ENCODE results near the gene CEP131. TPM values are rescaled to one million over a fixed set of nuclear protein-coding genes. Genes with fewer than 3 reads are reported as not detected.
A peak's percentile ranks its signal among the peaks of the same experiment; 100 is the strongest.

CEP131 gene
- total and polyA plus RNA-seq, 5 donors from 2014 or later: 1.4 to 9.9 (median 2.0) TPM

DNA sequence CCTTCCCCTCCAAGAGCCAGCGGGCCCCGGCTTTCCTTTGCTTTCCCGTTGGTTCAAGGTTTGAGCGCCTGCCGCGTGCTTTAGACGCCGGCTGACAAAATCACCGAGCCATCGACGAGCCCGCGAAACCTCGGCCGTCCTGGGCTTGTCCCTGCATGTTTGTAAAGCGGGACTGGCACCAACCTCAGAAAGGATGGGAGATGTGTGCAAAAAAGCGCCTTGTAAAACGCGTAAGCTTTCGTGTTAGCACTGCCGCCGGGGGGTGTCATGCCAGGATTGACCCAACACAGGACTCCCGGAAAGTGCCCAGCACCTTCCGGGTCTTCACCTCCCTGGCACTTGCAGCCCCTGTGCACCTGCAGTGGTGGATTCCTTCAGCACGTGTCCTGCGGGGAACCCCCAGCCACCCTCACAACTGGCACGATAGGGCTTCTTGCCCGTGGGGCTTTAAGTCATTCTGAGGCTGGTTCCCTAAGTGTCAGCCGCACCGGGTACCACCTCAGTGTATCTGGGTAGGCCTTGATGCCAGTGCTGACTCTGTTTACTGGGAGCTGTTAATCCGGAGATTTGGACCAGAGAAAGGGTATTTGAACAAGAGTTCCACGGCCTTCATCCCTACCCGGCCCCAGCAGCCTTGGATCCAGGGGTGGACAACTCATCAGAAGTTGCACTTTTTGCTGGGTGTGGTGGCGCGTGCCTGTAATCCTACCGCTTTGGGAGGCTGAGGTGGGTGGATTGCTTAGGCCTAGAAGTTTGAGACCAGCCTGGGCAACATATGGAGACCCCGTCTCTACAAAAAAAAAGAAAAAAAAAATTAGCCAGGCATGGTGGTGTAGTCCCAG is 17.2 kb upstream of the CEP131 start:
- H3K4me1 ChIP-seq (ENCODE audit: control insufficient read depth, insufficient read depth, low read length, poor library complexity, severe bottlenecking): peaks cover 33% of the 10 kb centered on the region
- ATAC-seq (ENCODE audit: low read depth in 2 of 2): no peak
- H3K4me1 Mint-ChIP-seq: peaks cover 5 to 40% (median 23%) of the 10 kb centered on the region in 4 donors

DNA sequence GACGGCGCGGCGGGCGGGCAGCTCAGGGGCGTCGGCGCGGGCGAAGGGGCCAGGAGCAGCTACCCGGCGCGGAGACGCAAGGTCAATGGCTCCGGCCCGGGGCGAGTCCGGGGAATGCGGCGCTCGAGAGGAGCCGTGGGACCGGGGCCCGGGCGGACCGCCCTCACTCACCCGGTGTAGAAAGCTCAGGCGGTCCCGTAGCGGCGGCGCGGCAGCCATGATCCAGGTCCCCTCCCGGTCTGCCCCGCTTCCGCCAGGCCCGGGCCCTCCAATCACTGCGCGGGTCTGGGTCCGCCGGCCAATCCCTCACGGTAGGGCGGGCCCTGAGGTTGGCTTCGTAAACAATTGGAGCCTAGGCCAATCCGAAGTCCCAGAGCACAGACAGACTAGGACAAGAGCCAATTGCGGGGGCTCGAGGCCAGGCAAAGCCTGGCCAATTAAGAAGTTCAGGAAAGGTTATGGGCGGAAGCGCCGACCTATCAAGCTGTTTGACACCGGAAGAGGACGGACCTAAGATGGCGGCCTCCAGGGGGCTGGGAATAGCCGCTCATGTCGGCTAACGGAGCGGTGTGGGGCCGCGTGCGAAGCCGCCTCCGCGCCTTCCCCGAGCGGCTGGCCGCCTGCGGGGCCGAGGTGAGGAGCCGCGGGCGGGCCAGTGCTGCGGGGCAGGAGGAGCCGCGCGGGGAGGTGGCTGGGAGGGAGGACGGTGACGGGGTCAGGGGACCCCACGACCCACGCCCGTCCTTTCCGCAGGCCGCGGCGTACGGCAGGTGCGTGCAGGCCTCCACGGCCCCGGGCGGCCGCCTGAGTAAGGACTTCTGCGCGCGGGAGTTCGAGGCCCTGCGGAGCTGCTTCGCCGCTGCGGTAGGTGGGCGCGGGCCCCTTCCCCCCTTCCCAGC is 16.3 kb upstream of the CEP131 start, which contains the start of the genes NDUFAF8 and TEPSIN:
Gene NDUFAF8 (plus strand): TSS at position 504 of the 899 bp plus-strand sequence. CDS start 46 bp downstream, at position 550.
Gene TEPSIN (minus strand): TSS at position 241 of the 899 bp plus-strand sequence. CDS start 22 bp downstream, at position 219.
- H3K36me3 Mint-ChIP-seq: peaks cover 10% of the 10 kb centered on the region
- peaks cover 5 to 46% (median 28%) of the 10 kb centered on the region in 4 donors for H3K4me1 Mint-ChIP-seq
- H3K36me3 ChIP-seq (ENCODE audit: control insufficient read depth, insufficient read depth, low read length): no peaks in the 10 kb centered on the region
- no peaks in the 10 kb centered on the region for H3K9me3 ChIP-seq (ENCODE audit: control insufficient read depth in 2 of 2, low read length in 2 of 2)
- H3K4me3 ChIP-seq (ENCODE audit: low read depth, low read length): peak within 1 kb of the TSS; percentile 76
- H3K27me3 Mint-ChIP-seq: no peaks in the 10 kb centered on the region
- ATAC-seq (ENCODE audit: low read depth in 2 of 2) (peak; percentile 97), DNase-seq (peak; percentile 93 to 99 (median 97))
- H3K27ac Mint-ChIP-seq: peak within 1 kb of the TSS; percentile 82 to 96 (median 87)
- peaks cover 33% of the 10 kb centered on the region for H3K4me1 ChIP-seq (ENCODE audit: control insufficient read depth, insufficient read depth, low read length, poor library complexity, severe bottlenecking)
- no peaks in the 10 kb centered on the region for H3K9me3 Mint-ChIP-seq
- H3K27ac ChIP-seq (ENCODE audit: insufficient read depth, low read length, poor library complexity, severe bottlenecking): peak within 1 kb of the TSS; percentile 75
- H3K4me3 Mint-ChIP-seq: peak within 1 kb of the TSS; percentile 94 to 100 (median 98)
- H3K27me3 ChIP-seq (ENCODE audit: control insufficient read depth, insufficient read depth, low read length): no peaks in the 10 kb centered on the region

More for the DNA sequence above, 17.2 kb upstream of the CEP131 start:
- Histone ChIP-seq H3K36me3 (ENCODE audit: control insufficient read depth, insufficient read depth, low read length) (no peaks in the 10 kb centered on the region), H3K4me3 (ENCODE audit: low read depth, low read length) (peak overlapping the region; percentile 65), H3K9me3 (ENCODE audit: control insufficient read depth in 2 of 2, low read length in 2 of 2) (no peaks in the 10 kb centered on the region), H3K27me3 (ENCODE audit: control insufficient read depth, insufficient read depth, low read length) (no peaks in the 10 kb centered on the region), H3K27ac (ENCODE audit: insufficient read depth, low read length, poor library complexity, severe bottlenecking) (peak overlapping the region; percentile 75)
- Mint-ChIP-seq H3K27me3 (no peaks in the 10 kb centered on the region), H3K9me3 (no peaks in the 10 kb centered on the region), H3K27ac (peak overlapping the region; percentile 71 to 95 (median 86)), H3K36me3 (peaks cover 6% of the 10 kb centered on the region), H3K4me3 (peak overlapping the region; percentile 92 to 99 (median 94))
- DNase-seq: peak in 2 of 3 donors; percentile 19 to 62

DNA sequence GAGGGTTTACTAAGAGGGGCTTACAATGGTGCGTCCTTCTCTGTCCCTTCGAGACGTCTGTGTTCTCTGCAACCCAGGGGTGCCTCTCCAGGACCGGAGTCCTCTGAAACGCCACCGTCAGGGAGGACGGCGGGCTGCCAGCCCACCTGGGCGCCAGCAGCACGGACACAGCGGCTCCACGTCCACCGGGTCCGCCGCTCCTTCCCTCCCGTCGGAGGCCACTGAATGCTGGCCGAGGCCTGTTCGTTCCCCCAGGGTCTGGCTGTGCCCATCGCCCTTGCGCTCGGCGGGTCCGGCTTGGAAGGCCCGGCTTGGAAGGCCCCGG is 15.7 kb upstream of the CEP131 start:
- Histone ChIP-seq H3K36me3 (ENCODE audit: control insufficient read depth, insufficient read depth, low read length) (no peaks in the 10 kb centered on the region), H3K27ac (ENCODE audit: insufficient read depth, low read length, poor library complexity, severe bottlenecking) (peak overlapping the region; percentile 66), H3K4me1 (ENCODE audit: control insufficient read depth, insufficient read depth, low read length, poor library complexity, severe bottlenecking) (peaks cover 33% of the 10 kb centered on the region), H3K4me3 (ENCODE audit: low read depth, low read length) (peak overlapping the region; percentile 76), H3K9me3 (ENCODE audit: control insufficient read depth in 2 of 2, low read length in 2 of 2) (no peaks in the 10 kb centered on the region), H3K27me3 (ENCODE audit: control insufficient read depth, insufficient read depth, low read length) (no peaks in the 10 kb centered on the region)
- no peak for DNase-seq
- peak overlapping the region; percentile 87 to 99 (median 95) for H3K4me3 Mint-ChIP-seq
- H3K27me3 Mint-ChIP-seq: no peaks in the 10 kb centered on the region
- peaks cover 5 to 46% (median 28%) of the 10 kb centered on the region in 4 donors for H3K4me1 Mint-ChIP-seq
- no peak for ATAC-seq (ENCODE audit: low read depth in 2 of 2)
- H3K27ac Mint-ChIP-seq: no peak overlapping the region
- no peaks in the 10 kb centered on the region for H3K9me3 Mint-ChIP-seq
- peaks cover 10% of the 10 kb centered on the region for H3K36me3 Mint-ChIP-seq

DNA sequence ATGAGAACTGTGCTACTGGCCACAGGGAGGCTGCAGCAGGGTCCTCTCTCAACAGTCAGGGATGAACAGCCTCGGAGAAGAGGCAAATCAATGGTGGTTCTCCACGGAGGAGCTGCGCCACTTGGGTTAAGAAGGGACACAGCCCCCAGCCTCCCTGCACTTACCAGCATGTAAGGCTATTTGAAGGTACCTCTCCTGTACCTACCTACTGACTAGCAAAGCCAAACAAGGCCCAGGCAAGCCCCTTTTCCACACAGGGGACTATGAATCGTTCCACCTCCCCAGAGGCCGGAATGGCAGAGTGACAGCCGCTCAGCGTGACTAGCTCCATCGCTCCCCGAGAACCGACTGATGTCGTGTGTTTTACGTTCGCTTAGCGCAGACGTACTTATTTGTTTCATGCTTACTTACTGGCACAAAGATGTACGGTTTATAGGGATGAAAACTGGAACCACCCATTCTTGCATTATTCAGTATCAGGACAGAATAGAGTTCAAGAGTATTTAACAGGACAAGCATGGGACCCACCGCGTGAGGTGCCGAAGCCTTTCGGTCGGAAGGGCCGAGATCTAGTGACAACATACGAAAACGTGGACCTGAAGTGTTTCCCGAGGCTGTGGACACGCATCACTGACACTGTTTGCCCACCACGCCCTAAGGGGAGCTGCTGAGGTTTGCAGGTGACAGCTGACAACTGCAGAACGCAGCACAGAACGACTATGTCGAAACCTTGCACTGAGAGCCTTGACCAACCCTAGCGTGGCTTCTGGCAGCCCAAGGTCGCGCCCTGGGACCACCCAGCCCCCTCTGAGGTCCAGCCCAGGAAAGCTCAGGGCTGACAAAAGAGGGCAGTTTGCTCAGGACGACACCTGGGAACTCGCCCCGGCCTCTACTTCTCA is 15.1 kb upstream of the CEP131 start:
- Mint-ChIP-seq H3K27ac (peak overlapping the region; percentile 43 to 82 (median 75)), H3K36me3 (peaks cover 10% of the 10 kb centered on the region), H3K9me3 (no peaks in the 10 kb centered on the region), H3K4me1 (peaks cover 5 to 46% (median 28%) of the 10 kb centered on the region in 4 donors), H3K4me3 (peak overlapping the region; percentile 87 to 99 (median 95)), H3K27me3 (no peaks in the 10 kb centered on the region)
- peak overlapping the region; percentile 76 for H3K4me3 ChIP-seq (ENCODE audit: low read depth, low read length)
- no peak for ATAC-seq (ENCODE audit: low read depth in 2 of 2)
- peaks cover 33% of the 10 kb centered on the region for H3K4me1 ChIP-seq (ENCODE audit: control insufficient read depth, insufficient read depth, low read length, poor library complexity, severe bottlenecking)
- DNase-seq: peak in 1 of 3 donors; percentile 21
- H3K27me3 ChIP-seq (ENCODE audit: control insufficient read depth, insufficient read depth, low read length): no peaks in the 10 kb centered on the region
- H3K36me3 ChIP-seq (ENCODE audit: control insufficient read depth, insufficient read depth, low read length): no peaks in the 10 kb centered on the region
- H3K27ac ChIP-seq (ENCODE audit: insufficient read depth, low read length, poor library complexity, severe bottlenecking): peak overlapping the region; percentile 66
- no peaks in the 10 kb centered on the region for H3K9me3 ChIP-seq (ENCODE audit: control insufficient read depth in 2 of 2, low read length in 2 of 2)

DNA sequence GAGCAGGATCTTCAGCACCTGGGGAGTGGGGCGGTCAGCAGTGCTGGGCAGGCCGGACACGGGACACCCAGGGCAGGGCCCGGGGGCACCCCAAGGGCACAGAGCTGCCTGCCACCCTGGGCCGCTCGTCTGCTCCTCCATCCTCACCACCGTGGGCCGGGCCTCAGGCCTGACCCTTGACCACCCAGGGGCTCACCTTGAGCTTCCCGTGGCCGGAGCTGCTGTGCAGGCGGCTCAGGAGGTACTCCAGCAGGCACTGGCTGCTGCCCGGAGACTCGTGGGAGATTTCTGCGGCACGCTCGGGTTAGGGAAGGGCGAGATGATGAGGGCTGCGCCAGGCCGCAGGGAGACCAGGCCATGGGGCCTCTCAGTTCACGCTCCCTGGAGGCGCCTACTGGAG is 14.0 kb upstream of the CEP131 start:
- ATAC-seq (ENCODE audit: low read depth in 2 of 2): no peak
- no peaks in the 10 kb centered on the region for H3K9me3 Mint-ChIP-seq
- H3K4me3 Mint-ChIP-seq: peak overlapping the region in 2 of 4 donors; percentile 26 to 99
- Histone ChIP-seq H3K36me3 (ENCODE audit: control insufficient read depth, insufficient read depth, low read length) (peaks cover 5% of the 10 kb centered on the region), H3K27ac (ENCODE audit: insufficient read depth, low read length, poor library complexity, severe bottlenecking) (no peak overlapping the region), H3K9me3 (ENCODE audit: control insufficient read depth in 2 of 2, low read length in 2 of 2) (no peaks in the 10 kb centered on the region), H3K4me1 (ENCODE audit: control insufficient read depth, insufficient read depth, low read length, poor library complexity, severe bottlenecking) (peaks cover 33% of the 10 kb centered on the region), H3K27me3 (ENCODE audit: control insufficient read depth, insufficient read depth, low read length) (no peaks in the 10 kb centered on the region), H3K4me3 (ENCODE audit: low read depth, low read length) (no peak overlapping the region)
- H3K27ac Mint-ChIP-seq: no peak overlapping the region
- H3K4me1 Mint-ChIP-seq: peaks cover 5 to 41% (median 26%) of the 10 kb centered on the region in 4 donors
- DNase-seq: no peak
- H3K27me3 Mint-ChIP-seq: no peaks in the 10 kb centered on the region
- H3K36me3 Mint-ChIP-seq: peaks cover 10% of the 10 kb centered on the region

DNA sequence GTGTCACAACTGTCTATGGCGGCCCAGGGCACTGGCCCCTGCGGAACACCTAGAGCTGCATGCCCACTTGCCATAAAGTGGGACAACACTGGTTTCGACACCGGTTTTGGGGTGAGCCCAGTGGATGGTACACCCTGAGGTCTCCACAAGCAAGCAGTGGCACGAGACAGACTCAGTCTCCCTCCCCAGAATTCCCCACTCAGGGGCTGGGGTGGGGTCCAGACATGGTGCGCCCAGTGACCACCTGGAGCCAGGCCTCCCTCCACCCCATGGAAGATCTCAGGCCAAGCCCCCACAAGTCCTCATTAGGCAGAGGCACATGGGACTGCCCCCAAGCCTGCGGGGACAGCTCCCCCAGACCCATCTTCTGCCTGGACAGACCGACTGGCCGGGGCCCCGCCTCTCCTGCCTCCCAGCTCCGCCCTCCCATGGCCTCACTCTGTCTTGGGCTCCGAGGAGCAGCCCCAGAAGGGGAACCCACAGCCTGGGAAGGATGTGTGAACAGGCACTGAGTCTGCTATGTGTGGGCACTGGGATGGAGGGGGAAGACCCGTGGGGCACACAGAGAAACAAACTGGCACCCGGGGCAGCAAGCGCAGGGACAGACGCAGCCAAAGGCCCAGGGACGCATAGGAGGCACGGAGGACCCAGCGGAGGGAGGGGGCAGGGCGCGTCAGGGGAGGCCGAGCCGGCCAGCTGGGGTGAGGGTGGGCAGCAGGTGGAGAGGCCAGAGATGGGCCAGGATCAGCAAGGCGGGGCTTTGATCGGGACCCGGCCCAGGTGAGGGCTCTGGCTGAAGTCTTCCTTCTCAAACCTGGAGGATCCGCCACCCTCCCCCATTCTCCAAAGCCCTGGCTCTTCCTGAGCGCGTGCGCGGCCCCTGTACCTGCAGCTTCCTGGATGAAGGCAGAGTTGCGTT is 13.3 kb upstream of the CEP131 start:
- Mint-ChIP-seq H3K9me3 (no peaks in the 10 kb centered on the region), H3K27ac (peak overlapping the region in 1 of 3 donors; percentile 90), H3K27me3 (no peaks in the 10 kb centered on the region), H3K4me1 (peaks cover 5 to 36% (median 23%) of the 10 kb centered on the region in 4 donors), H3K36me3 (peaks cover 10% of the 10 kb centered on the region), H3K4me3 (peak overlapping the region in 3 of 4 donors; percentile 47 to 69 (median 52))
- H3K27me3 ChIP-seq (ENCODE audit: control insufficient read depth, insufficient read depth, low read length): no peaks in the 10 kb centered on the region
- ATAC-seq (ENCODE audit: low read depth in 2 of 2): no peak
- H3K4me3 ChIP-seq (ENCODE audit: low read depth, low read length): no peak overlapping the region
- no peaks in the 10 kb centered on the region for H3K9me3 ChIP-seq (ENCODE audit: control insufficient read depth in 2 of 2, low read length in 2 of 2)
- DNase-seq: no peak
- peaks cover 5% of the 10 kb centered on the region for H3K36me3 ChIP-seq (ENCODE audit: control insufficient read depth, insufficient read depth, low read length)
- H3K27ac ChIP-seq (ENCODE audit: insufficient read depth, low read length, poor library complexity, severe bottlenecking): no peak overlapping the region
- H3K4me1 ChIP-seq (ENCODE audit: control insufficient read depth, insufficient read depth, low read length, poor library complexity, severe bottlenecking): peaks cover 33% of the 10 kb centered on the region
